B cell (primary cell): ENCODE measurements around the gene ANGEL2. TPM values are rescaled to one million over a fixed set of nuclear protein-coding genes. Genes with fewer than 3 reads are reported as not detected.

Experiments used
- ATAC-seq: fragments of 200-7000 bp; cut with Tn5 transposase; one replicate; pipeline ENCODE4 v1.10.0; 2021; ENCODE audit warnings: low read depth, mild to moderate bottlenecking, moderate number of reproducible peaks, moderate library complexity
- CTCF ChIA-PET: fragments of 350-600 bp; sonication (Branson Sonifier 250); formaldehyde crosslinking; loops from one replicate; lab custom pipeline; 2021; ENCODE audit warnings: antibody characterized with exemption, inconsistent platforms; lab: Charles Lee
- POLR2A ChIA-PET: fragments of 350-600 bp; sonication (Branson Sonifier 250); formaldehyde crosslinking; loops from one replicate; lab custom pipeline; 2021; ENCODE audit warnings: antibody characterized with exemption; lab: Charles Lee
- DNase-seq: peaks from one replicate; pipeline ENCODE4 v3.0.0; 2013
- H2AFZ ChIP-seq: 2 replicates; pipeline ENCODE4 v1.6.1; 2012; ENCODE audit warnings: mild to moderate bottlenecking, low read depth, low read length; ENCODE audit not compliant: insufficient read depth, poor library complexity, severe bottlenecking
- H3K27ac ChIP-seq, 2 donors: 1 replicate in 1 of 2; 2 replicates in 1 of 2; pipeline ENCODE4 v1.5.1; 2012 to 2013; ENCODE audit warnings: low read length in 2 of 2, mild to moderate bottlenecking in 2 of 2, moderate library complexity in 1 of 2
- H3K27me3 ChIP-seq, 4 experiments: fragments of 200-600 bp in 1 of 4; sonication (generic) in 1 of 4; replicated peaks in 1 of 4; 1 replicate in 2 of 4; 2 replicates in 2 of 4; pipeline versions ENCODE4 v1.6.1 to v1.7.0; 2013 to 2016; ENCODE audit warnings: low read length in 3 of 4, mild to moderate bottlenecking in 2 of 4, mixed read lengths in 1 of 4, moderate library complexity in 1 of 4; ENCODE audit not compliant: insufficient read depth in 4 of 4, control insufficient read depth in 3 of 4; ENCODE audit errors: control extremely low read depth in 1 of 4
- H3K36me3 ChIP-seq, 2 experiments: replicated peaks in 1 of 2; 1 replicate in 1 of 2; 2 replicates in 1 of 2; pipeline versions ENCODE4 v1.6.1 to v1.7.1; 2013; ENCODE audit warnings: low read length in 1 of 2; ENCODE audit not compliant: insufficient read depth in 2 of 2, control insufficient read depth in 1 of 2; ENCODE audit errors: control extremely low read depth in 1 of 2, extremely low read depth in 1 of 2
- H3K4me1 ChIP-seq, 2 donors: fragments of 200-600 bp in 1 of 2; sonication (generic) in 1 of 2; 1 replicate in 1 of 2; 2 replicates in 1 of 2; pipeline versions ENCODE4 v1.5.1 to v1.6.1; 2013 to 2017; ENCODE audit warnings: low read length in 2 of 2; ENCODE audit not compliant: control insufficient read depth in 2 of 2, insufficient read depth in 2 of 2
- H3K4me2 ChIP-seq: replicated peaks from 2 replicates; pipeline ENCODE3; 2012; ENCODE audit warnings: mild to moderate bottlenecking, low read depth, low read length; ENCODE audit not compliant: poor library complexity, severe bottlenecking
- H3K4me3 ChIP-seq, 5 experiments: fragments of 200-600 bp in 1 of 5; sonication (generic) in 1 of 5; 1 replicate in 3 of 5; 2 replicates in 2 of 5; pipeline versions ENCODE4 v1.5.1 to v1.7.0; 2011 to 2016; ENCODE audit warnings: low read length in 4 of 5, mild to moderate bottlenecking in 4 of 5, low read depth in 2 of 5, control low read depth in 1 of 5, moderate library complexity in 1 of 5; ENCODE audit not compliant: insufficient read depth in 1 of 5; ENCODE audit errors: control extremely low read depth in 1 of 5, extremely low read depth in 1 of 5
- H3K79me2 ChIP-seq: fragments of 200-600 bp; sonication (generic); one replicate; pipeline ENCODE4 v1.6.0; 2016; ENCODE audit warnings: low read length; ENCODE audit not compliant: control insufficient read depth, insufficient read depth
- H3K9ac ChIP-seq: fragments of 200-600 bp; sonication (generic); 2 replicates; pipeline ENCODE4 v1.6.1; 2017; ENCODE audit warnings: mild to moderate bottlenecking, low read length, moderate library complexity
- H3K9me3 ChIP-seq, 3 donors: one replicate each; pipeline versions ENCODE4 v1.6.1 to v1.7.1; 2013; ENCODE audit warnings: low read length in 2 of 3; ENCODE audit not compliant: control insufficient read depth in 2 of 3, insufficient read depth in 1 of 3; ENCODE audit errors: control extremely low read depth in 1 of 3
- H4K20me1 ChIP-seq: 2 replicates; pipeline ENCODE4 v1.6.0; 2012; ENCODE audit warnings: mild to moderate bottlenecking, low read length; ENCODE audit not compliant: insufficient read depth, control insufficient read depth, poor library complexity, severe bottlenecking
- H3K27ac Mint-ChIP-seq: one replicate; pipeline ENCODE4 v1.8.0; 2021; ENCODE audit warnings: mixed read lengths
- H3K27me3 Mint-ChIP-seq: one replicate; pipeline ENCODE4 v1.8.0; 2021; ENCODE audit warnings: mixed read lengths
- H3K4me1 Mint-ChIP-seq: one replicate; pipeline ENCODE4 v1.8.0; 2021; ENCODE audit warnings: mixed read lengths
- H3K4me3 Mint-ChIP-seq: one replicate; pipeline ENCODE4 v1.8.0; 2021; ENCODE audit warnings: mixed read lengths
- H3K9me3 Mint-ChIP-seq: one replicate; pipeline ENCODE4 v1.8.0; 2022; ENCODE audit warnings: mixed read lengths; ENCODE audit not compliant: insufficient read depth
- EZH2 ChIP-seq: IDR thresholded peaks from 2 replicates; pipeline ENCODE4 v1.6.1; 2012; ENCODE audit warnings: borderline replicate concordance, low read depth, mild to moderate bottlenecking, moderate library complexity, low read length; ENCODE audit not compliant: insufficient read depth, poor library complexity, severe bottlenecking
- WGBS: methylation state at CpG from one replicate; pipeline ENCODE4 v1.1.5; 2013; ENCODE audit warnings: missing lambda C conversion rate; ENCODE audit not compliant: insufficient coverage; 5-methylcytosine and 5-hydroxymethylcytosine counted together
- intact Hi-C: fragments of 100-400 bp; cut with micrococcal nuclease; formaldehyde crosslinking; loops from one replicate; pipeline ENCODE4 v1.10.0; 2022
- polyA plus RNA-seq: library from polyadenylated mRNA; depleted of rRNA; stranded (reverse); fragments of >200 nt; gene quantifications from 2 replicates; pipeline ENCODE4 v1.2.3, GENCODE V29; 2012
- total RNA-seq, 2 donors: library from RNA; stranded (reverse); fragments of 120-200 nt in 1 of 2; gene quantifications; 1 replicate in 1 of 2; 2 replicates in 1 of 2; pipeline versions ENCODE4 v1.2.3 to v1.2.4, GENCODE V29; 2013 to 2022
- TF ChIP-seq, protein P1 (sequence below): fragments of 200-600 bp; IDR thresholded peaks from one replicate; pipeline ENCODE4 v1.8.0; 2022; ENCODE audit warnings: antibody characterized with exemption, mild to moderate bottlenecking

The ANGEL2 gene
- total and polyA plus RNA-seq, 2 donors (not counting 1 experiment from before 2014, with no cell fraction given): 25.2 to 94.2 TPM

DNA sequence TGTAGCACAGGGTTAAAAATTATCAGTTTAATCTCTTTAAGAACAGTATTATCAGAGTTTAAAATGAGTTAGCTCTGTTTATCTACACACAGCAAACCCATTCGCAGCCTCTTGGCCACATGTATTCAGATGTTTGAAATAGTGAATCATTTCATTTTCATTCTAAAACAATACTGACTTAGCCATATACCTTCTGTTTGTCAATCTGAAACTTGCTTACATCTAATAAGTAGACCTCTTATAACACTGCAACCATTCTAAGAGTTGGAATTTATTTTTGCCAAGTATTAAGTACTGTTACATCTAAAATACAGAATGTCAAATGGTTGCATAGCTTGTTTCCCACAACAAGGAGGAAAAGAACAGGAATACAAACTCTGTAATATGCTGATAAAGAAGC is 25.4 kb downstream of the ANGEL2 start:
- POLR2A ChIA-PET: no interaction called here

DNA sequence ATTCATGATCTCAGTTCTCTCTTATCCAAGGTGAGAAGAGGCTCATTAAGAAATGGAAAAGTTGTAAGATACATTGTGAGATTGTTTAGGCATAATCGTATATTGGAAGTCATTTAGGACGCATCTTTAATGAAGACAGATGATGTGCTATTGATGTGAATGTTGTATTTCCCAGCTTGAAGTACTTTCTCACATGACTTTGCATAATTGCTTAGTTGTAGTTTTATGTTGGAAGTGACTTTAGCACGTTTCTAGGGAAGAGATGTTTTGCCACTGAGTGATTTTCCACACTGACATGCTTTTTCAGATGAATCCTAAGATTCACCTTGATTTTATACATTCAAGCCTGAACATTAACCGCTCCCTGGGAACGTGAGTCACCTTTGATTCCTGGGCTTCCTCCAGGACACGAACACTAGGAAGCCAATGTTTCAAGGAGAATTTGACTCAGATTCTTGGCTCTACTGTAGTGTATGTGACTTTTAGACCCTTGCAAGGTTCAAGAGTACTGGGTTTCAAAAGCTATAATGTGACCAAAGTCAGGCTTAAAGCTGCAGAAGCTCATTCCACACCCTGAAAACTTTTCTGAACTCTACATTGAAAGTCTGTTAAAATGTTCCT is 27.9 kb downstream of the ANGEL2 start:
- H3K36me3 ChIP-seq: peaks cover 0 to 10% of the 10 kb centered on the region in 2 experiments
- WGBS: 91% methylated on average over 4 of the region's 6 CpGs
- Mint-ChIP-seq H3K4me3 (no peak overlapping the region), H3K9me3 (no peaks in the 10 kb centered on the region), H3K27me3 (no peaks in the 10 kb centered on the region), H3K27ac (no peak overlapping the region), H3K4me1 (no peaks in the 10 kb centered on the region)
- TF ChIP-seq EZH2: no peak
- TF ChIP-seq, protein P1, sequence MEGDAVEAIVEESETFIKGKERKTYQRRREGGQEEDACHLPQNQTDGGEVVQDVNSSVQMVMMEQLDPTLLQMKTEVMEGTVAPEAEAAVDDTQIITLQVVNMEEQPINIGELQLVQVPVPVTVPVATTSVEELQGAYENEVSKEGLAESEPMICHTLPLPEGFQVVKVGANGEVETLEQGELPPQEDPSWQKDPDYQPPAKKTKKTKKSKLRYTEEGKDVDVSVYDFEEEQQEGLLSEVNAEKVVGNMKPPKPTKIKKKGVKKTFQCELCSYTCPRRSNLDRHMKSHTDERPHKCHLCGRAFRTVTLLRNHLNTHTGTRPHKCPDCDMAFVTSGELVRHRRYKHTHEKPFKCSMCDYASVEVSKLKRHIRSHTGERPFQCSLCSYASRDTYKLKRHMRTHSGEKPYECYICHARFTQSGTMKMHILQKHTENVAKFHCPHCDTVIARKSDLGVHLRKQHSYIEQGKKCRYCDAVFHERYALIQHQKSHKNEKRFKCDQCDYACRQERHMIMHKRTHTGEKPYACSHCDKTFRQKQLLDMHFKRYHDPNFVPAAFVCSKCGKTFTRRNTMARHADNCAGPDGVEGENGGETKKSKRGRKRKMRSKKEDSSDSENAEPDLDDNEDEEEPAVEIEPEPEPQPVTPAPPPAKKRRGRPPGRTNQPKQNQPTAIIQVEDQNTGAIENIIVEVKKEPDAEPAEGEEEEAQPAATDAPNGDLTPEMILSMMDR: no peak
- no peaks in the 10 kb centered on the region for H3K9me3 ChIP-seq
- no peak for ATAC-seq
- H3K9ac ChIP-seq: no peak overlapping the region
- no peaks in the 10 kb centered on the region for H3K79me2 ChIP-seq
- no peak overlapping the region for H3K27ac ChIP-seq
- H3K4me2 ChIP-seq: no peak overlapping the region
- H3K4me1 ChIP-seq: no peaks in the 10 kb centered on the region
- intact Hi-C loops: no loop called here
- H3K27me3 ChIP-seq: no peaks in the 10 kb centered on the region
- POLR2A ChIA-PET: interaction anchor here (0.6 kb wide), 1 partner anchor 187 kb away, joined by 3 read pairs; no protein-coding TSS in a partner anchor
- no peaks in the 10 kb centered on the region for H4K20me1 ChIP-seq
- CTCF ChIA-PET: interaction anchor here (0.6 to 1.0 kb wide), 2 partner anchors 323 to 530 kb away, joined by 3 read pairs; no protein-coding TSS in a partner anchor
- no peak for DNase-seq
- no peak overlapping the region for H2AFZ ChIP-seq
- no peak overlapping the region for H3K4me3 ChIP-seq

More for the DNA sequence above, 25.4 kb downstream of the ANGEL2 start:
- intact Hi-C loops: no loop called here
- no peak overlapping the region for H2AFZ ChIP-seq
- Mint-ChIP-seq H3K9me3 (no peaks in the 10 kb centered on the region), H3K4me3 (no peak overlapping the region), H3K27ac (no peak overlapping the region), H3K27me3 (no peaks in the 10 kb centered on the region), H3K4me1 (no peaks in the 10 kb centered on the region)
- no peaks in the 10 kb centered on the region for H3K9me3 ChIP-seq
- H4K20me1 ChIP-seq: no peaks in the 10 kb centered on the region
- no peak overlapping the region for H3K9ac ChIP-seq
- H3K4me3 ChIP-seq: no peak overlapping the region
- CTCF ChIA-PET: interaction anchor here (0.9 to 1.4 kb wide), 3 partner anchors 239 to 513 kb away, joined by 3 read pairs; no protein-coding TSS in a partner anchor
- no peak for TF ChIP-seq EZH2
- TF ChIP-seq, protein P1: no peak
- H3K79me2 ChIP-seq: no peaks in the 10 kb centered on the region
- DNase-seq (no peak), ATAC-seq (no peak)
- no peak overlapping the region for H3K27ac ChIP-seq
- no peaks in the 10 kb centered on the region for H3K4me1 ChIP-seq
- H3K27me3 ChIP-seq: no peaks in the 10 kb centered on the region
- H3K4me2 ChIP-seq: no peak overlapping the region
- WGBS: no CpG with 5 or more reads among the region's 1 CpG
- peaks cover 0 to 18% of the 10 kb centered on the region in 2 experiments for H3K36me3 ChIP-seq
